Stimulated activated CD8-positive, alpha-beta memory T cell treated with anti-CD3 and anti-CD28 coated beads, Interleukin-7, amount 100 ng/mL, for 4 hours (primary cell): ENCODE measurements around the gene PKDCC.

Experiments used
- DNase-seq, 2 donors: peaks; one replicate each; pipeline ENCODE4 v3.0.0-alpha.2; 2020; ENCODE audit warnings: low read depth in 2 of 2

The PKDCC gene

DNA sequence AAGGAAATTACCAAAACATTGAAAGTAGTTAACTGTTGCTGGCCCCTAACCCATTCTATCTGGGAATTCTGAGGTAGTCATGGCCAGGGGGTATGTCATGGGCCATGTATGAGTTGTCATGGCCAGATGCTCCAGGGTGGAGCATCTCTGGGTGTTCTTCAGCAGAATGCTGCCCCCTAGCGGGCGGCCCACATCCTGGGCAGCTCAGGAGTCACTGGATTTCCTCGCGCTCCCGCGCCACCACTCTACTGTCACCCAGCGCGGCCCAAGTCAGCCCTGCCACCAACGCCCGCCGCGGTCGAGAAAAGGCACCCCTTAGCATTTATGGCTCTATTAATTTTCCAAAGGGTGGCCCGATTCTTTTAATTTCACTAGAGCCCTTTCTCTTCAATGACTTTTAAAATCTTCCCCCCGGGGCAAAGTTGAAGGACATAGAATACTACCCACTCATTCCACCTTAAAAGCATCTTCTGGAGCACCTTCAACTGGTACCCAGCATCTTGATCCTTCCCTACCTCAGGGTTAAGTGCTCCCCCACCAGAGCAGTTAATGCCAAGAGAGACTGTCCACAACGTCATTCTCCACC is 41.6 kb downstream of the PKDCC start:
- DNase-seq = peak in 1 of 2 donors; percentile 39

DNA sequence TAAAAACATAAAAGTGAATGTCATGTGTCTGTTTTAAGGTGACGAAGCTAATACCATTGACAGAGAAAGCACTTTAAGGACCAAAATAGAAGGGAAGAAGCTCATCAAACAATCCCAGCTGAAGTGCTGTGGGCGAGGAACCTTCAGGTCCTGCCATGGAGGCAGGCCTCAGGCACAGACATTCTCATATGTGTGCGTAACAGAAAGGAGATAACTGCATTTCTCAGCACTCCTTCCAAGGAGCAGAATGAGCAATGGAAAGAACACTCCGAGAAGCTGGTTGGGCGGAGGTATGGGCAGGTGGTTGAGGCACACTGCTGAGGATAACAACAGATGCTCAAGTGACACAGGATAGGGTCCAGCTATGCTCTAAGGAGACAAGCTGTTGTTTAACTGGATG is 42.4 kb downstream of the PKDCC start:
- DNase-seq = no peak

DNA sequence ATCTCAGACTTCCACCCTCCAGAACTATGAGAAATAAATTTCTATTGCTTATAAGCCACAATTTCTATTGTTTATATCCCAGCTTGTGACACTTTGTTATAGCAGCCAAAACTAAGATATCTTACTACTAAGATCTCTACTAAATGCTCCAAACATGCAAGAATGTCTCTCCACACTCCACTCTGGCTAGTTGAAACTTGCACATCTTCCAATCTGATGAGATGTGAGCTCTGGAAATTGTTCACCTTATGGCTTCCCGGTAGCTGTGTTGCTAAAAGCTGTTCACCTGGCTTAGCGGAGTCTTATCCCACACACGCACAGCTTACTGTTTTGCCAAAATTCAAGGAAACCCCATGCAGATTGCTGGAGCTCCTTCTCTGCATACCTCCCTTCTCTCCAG is 43.9 kb downstream of the PKDCC start:
- DNase-seq = no peak

DNA sequence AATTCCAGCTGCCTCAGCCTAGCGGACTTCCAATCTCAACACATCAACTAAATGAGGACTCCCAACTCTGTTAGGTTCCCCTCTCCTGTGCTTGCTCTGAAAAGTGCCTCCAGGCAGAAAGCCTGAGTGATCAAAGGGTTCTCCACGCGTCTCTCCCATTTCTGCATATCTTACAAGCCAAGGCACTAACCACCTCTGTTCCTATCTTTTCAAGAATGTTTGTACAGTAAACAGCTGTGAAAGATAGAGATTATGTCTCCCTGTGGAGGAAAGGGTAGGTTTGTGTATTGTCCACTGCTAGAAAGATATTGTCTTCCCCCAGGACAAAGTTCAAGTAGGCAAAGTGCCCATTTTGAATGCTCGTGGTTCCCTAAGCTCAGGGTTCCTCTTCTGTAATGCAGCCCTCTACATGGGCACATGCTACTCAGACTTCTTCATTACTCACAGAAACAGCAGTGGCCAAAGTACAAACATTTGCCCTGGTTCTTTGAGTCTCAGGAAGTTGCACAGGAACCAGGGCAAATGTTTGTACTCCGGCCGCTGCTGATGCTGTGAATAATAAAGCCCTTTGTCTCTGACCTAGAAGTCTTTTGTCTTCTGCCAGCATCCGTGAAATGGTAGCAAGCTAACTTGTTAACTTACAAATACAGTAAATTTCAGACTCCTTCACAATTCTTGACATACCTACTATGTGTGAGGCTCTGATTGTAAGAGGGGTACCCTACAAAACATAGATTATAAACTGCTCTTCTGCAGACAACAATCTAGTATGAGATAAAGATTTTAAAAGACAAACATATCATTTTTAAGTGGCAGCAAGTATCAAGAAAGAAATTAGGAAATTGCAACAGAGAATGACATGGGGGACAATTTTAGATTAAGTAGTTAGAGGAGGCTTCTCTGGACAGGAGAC is 44.5 kb downstream of the PKDCC start:
- DNase-seq = no peak

DNA sequence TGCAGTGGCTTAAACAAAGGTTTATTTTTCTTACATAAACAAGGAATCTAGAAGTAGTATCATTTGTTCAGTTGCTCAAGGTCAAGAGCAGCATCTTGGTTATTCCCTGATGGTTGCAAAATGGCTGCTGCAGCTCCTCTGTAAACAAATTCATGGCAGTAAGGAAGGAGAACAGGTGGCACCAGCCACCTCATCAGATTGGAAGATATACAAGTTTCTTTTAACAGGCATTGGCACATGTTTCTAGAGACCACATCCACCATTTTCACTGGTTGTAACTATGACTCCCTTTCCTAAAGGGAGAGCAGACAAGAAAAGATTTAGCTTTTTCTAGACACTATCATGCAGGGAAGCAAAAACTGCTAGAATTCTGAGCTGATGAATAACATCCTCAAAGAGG is 46.3 kb downstream of the PKDCC start:
- DNase-seq = no peak

DNA sequence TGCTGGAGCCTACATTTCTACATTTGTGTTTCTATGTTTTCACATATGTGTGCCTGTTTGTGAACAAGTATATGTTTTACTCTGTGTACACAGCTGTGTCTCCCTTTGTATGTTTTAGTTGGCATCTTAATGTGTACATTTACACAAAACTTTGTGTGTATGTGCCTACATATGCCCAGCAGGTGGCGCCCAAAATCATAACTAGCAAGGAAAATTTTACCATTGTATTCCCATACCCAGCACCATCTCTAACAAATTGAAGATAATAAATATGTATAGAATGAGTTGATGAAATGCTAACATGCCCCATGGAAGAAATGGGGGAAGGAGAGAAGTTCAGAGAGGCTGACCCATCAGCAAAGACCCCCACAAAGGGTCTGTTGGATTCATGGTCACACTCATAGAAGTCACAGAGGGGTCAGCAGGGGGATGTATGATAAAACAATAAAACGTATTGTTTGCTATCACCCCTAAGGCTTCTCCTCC is 48.1 kb downstream of the PKDCC start:
- peak; percentile 50 to 60 for DNase-seq

DNA sequence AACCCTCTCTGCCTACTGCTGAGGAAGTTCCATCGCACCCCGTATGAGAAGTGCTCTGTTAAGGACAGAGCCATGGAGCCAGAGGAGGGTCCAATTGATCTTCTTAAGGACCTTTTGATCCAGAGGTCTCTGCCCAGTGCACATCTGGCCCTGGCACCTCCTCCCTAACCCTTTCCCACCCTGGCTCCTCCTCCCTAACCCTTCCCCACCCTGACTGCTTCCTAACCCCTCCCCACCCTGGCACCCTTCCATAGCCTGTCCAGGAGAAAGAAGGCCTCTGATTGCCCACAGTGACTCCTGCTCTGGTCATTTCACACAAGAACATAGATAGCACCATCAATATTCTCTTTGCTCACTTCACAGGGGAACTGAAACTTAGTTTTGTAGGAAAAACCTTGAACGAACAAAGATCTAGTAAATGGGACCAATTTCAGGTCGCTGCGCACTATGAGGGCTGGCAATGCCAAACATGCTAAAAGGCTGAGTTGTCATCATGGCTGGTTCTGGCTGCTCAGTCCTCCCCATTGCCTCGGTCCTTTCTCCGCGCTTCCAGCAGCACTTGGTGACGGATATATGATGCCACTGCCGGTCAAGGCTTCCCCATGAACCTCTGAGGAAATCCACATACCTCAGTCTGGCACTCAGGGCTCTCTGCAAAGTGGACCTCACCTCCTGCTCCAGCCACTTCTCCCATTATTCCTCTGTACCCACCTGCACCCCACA is 49.2 kb downstream of the PKDCC start:
- no peak for DNase-seq

DNA sequence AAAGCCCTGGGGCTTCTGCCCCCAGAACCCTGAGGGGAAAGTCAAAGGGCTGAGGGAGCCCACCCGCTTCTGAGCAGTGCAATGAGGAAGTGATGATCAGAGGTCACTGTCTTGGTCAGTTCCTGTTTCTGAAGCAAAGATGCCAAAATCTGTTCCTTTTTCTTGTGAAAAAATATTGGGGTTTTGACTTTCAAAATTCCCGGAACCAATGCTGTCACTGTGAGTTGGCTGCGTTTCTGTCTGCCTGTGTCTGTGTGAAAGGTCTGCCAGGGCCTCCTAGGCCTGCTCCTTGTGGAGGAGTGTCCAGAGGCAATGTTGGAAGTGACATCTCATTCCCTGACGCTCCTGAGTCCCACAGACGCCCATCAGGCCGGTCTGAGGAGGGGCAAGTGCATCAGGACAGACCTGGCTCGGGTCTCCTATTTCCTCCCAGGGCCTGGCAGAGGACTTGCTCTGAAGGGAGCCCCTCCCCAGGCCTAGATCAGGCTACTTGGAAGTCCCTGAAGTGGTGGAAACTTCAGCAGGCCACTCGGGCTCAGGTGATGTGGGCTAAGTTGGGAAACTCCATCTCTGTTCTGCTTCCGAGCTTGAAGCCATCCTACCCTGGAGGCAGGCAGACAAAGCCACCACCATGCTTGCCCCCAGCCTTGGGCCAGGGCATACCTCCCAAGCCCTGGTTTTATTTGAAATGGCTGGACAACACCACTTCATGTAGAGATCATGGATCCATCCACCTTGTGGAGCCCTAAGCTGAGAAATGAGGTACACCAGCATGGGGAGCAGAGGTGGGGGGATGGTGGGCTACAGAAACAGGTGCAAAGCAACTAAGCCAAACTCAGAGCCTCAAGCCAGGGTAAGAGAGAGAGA is 51.0 kb downstream of the PKDCC start:
- no peak for DNase-seq

DNA sequence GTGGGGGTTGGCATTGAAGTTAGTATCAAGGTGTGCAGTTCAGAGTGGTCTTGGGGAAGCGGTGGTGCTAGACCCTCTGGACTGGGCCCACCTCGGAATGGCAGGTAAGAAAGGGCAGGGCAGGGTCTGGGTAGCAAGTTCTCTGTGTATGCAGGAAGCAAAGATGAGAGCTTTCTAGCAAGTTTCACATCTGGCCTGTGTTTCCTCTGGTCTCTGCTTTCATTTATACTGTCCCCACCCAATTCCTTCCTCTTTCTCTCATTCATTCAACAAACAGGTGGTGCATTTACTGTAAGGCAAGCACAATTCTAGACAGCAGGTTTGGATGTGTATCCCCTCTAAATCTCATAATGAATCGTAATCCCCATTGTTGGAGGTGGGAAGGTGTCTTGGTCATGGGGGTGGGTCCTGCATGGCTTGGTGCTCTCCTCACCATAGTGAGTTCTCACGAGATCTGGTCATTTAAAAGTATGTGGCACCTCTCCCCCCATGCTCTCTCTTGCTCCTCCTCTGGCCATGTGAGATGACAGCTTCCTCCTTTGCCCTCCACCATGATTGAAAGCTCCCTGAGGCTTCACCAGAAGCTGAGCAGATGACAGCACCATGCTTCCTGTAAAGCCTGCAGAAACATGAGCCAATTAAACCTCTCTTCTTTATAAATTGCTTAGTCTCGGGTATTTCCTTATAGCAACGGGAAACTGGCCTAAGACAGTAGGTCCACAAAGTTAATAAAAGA is 51.8 kb downstream of the PKDCC start:
- no peak for DNase-seq

DNA sequence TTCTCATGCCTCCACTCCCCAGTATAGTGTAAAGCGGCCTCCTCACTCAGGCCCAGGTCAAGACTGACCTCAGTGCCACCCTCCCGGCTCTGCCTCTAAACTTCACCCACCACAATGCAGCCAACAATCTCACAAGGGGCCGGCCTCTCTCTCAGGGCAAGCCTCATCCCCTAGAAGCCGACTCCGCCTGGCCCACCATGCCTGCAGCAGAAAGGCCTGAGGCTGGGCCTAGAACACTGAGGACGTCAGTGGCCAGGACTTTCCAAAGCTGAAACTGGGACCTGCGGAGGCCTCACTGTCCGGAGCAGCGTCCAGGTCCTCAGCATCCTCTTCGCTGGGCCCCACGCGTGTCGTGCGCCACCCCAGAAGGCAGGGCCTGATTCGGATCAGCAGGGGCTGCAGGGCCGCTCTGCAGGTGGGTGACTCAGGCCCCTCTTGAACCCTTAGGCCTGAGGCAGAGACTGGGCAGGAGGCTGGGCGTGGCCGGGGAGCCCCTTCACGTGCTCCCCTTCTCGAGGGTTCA is 52.9 kb downstream of the PKDCC start:
- no peak for DNase-seq

DNA sequence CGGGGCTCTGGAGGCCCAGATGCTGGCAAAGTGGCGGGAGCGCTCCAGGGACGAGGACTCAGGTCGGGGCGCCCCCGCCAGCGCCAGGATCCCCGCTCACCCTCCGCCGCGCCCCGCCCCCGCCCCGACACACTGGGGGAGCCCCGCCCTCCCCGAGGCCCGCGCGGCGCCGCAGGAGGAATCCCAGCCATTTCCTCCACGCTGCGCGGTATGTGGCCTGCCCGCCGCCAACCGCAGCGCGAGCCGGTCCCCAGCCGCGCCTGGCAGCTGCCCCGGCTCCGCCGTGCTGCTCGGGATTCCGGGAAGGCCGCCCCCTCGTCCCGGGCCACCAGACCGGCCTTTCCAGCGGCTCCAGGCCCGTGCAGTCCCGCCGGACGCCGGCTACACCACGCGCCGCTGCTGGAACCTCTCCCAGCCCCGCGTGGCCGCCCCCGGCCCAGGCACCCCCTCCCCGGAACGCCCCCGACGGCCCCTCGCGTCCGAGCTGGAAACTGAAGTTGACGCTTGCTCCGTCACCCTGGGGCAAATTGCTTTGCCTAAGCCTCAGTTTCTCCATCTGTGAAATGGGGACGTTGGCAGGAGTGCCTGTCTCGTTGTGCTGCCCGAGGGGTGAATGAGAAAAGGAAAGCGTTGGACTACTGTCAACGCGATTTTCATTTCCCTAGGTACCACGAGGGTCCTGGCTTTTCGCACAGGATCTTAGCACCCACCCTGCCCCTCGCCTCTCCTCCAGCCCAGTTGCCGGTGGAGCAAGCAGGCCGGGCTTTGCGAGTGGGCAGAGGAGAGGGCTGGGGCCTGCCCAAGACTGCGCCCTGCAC is 53.6 kb downstream of the PKDCC start:
- DNase-seq = peak in 1 of 2 donors; percentile 58

DNA sequence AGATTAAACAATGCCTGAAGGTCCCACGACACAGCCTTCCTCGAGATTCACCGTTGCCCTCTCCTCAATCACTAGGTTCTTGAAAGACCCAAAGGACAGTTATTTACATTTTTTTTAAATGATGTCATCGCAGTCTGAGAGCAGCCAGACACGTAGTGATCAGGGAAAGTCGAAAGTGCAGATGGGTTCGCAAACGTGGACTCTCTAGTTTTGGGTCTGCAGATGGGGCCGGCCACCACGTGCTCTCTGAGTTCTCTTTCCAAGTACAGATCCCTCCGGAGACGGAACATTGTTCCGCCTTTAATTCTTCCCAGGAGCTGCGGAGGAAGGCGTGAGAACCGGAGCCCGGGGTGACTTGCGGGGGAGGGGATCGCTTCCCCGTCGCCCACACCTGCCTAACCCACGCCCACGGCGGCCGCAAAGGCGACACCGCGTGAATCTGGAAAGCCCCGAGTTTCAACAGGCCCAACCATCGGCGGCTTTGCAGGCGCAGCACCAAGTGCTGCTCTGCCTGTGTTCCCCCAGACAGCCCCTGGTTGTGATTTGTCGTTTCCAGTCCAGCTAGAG is 54.3 kb downstream of the PKDCC start:
- DNase-seq = peak; percentile 91 to 94

DNA sequence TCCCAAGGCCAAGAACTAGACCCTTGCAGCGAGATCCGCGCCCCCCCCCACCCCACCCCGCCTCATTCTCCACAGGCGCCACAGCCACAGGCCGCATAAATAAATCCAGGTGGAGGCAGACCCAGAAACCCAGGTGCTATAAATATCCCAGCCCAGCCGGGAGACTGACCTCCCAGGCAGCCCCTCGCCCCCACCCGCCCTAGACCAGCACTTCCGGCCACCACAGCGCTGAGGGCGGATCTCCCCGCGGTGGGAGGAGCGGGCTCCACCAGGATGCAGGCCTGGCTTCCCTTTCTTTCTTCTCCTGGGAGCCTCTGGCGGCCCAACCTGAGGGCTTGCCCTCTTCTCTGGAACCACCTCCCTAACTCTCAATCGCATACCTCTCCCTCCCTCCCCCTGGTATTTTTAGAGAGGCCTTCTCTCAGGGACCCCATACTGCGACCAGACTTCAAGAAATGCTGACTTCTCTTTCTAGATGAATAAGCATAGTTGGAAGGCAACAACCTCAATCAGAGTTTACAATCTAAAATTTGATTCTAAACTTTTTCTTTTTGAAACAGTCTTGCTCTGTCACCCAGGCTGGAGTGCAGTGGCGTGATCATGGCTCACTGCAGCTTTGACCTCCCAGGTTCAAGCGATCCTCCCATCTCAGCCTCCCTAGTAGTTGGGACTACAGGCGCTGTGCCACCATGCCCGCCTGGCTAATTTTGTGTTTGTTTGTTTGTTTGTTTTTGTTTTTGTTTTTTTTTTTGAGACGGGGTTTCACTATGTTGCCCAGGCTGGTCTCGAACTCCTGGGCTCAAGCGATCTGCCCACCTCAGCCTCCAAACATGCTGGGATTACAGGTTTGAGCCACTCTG is 55.0 kb downstream of the PKDCC start:
- peak in 1 of 2 donors; percentile 17 for DNase-seq

DNA sequence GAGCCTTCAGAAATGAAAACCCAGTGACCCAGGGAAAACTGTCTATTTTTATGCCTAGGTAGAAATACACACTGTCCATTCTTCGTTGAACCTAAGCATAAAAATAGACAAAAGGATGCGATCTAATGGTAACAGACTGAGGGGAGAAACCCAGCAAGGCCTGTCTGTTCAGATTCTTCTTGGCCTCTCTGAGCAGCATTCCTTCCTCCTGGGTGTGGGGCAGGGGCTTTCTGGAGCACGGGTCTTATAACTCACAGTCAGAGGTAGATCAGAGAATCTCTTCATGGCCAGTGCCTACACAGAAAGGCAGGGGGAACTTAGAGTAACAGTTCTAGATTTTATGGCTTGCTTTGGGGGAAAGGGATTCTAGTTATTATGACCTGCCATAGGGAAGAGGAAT is 56.0 kb downstream of the PKDCC start:
- no peak for DNase-seq

DNA sequence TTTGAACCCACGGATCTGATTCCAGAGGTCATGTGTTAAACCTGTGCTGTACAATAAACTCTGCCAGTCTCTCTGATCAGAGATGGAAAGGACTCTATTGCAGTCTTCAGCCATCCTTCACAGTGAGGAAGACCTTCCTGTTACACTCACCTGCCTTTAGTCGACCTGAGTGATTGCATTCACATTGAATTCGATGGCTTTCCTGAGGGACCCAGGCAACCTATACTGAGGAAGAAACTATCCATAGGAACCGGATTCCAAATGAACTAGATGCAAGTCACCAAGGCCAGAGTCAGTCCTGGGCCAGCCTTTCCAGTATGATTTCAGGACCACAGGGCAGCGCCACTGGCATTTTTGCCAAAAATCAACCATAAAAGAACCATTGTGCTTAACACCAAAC is 56.8 kb downstream of the PKDCC start:
- no peak for DNase-seq

DNA sequence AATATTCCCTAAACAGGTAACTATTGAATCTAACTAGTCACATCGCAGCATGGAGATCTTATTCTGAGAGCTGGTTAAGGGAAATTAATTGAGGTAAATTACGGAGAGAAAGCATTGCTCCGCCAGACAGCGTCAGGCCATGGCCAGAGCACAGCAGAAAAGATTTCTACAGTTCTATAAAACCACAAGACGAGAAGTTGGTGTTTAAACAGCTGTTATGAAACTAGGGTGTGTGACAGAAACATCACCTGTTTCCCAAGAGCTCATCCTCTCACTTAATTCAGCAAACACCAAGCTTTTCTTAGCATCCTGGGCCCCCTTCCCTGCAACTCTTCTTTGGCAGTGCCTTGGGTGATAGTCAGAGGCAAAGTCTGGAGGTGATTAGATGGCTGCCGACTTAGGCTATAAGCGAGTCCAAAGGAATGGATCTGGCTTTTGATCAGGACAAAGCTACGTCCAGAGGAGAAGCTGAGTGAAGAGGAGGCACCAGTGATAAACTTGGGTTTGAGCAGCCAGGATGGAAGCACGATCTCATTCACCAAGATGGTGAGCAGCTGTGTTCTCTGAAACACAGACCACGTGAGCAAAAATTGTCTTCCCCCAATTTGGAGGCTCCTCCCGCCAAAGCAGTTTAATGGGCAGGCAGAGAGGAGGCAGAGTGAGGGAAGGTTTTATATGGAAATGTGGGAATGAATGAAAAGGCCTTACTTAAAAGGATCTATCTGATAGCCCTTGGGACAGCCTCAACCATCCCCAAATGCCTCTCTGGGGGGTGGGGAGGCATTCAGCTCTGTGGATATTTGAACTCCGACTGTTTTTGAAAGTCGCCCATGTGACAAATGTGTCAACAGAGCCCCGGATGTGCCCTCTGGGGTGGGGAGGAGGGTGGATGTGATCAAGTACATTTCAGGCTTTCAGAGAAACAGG is 57.8 kb downstream of the PKDCC start:
- peak; percentile 66 to 68 for DNase-seq

DNA sequence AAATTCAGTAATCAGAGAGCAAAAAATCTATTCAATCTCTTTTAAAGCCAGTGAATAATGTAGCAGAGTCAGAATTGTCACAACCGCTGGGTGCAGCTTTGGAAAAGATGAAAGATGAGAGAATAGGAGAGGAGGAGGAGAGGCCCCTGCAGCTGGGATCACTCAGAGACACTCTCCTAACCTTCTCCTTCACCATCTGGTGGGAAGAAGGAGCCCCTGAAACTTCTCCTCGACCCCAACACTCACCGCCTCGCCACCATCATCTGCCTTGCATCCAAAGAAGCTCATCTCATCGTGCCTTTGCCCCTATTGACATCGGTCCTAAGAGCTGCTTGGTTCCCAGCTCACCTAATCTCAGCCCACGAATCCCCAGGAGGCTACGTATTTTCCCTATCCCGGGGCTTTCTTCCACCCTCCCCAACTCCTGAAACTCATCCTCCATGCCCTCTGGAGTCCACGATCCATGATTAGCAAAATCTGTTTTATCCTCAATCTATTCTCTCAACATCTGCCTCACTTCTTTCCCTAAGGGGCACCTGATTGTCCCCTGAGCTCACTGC is 58.5 kb downstream of the PKDCC start:
- DNase-seq = no peak
